ENCODE results near the gene GUCY1B1. TPM values are rescaled to one million over a fixed set of nuclear protein-coding genes. Genes with fewer than 3 reads are reported as not detected.

Gene GUCY1B1
- total RNA-seq, 1 experiment from 2014 or later: not detected

DNA sequence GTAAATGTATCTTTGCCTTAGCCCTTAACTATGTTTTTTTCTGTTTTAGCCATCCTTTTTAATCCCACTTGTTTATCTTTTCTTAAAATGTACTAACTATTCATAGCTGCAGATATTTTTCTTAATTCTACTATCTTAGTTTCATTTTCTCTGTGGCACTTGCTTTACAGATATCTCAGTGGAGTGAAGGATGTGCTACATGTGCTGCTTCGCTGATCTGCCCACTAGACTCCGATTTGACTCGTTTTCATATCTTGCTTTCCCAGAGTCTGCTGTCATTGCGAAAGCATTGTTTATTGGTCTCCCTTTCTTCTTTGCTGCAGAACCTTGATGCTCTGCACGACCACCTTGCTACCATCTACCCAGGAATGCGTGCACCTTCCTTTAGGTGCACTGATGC is 30.6 kb downstream of the GUCY1B1 start (continued):
- no peak for TF ChIP-seq RAD21 (IDR thresholded peaks at IDR 0.05; ENCODE audit: low read depth)
- TF ChIP-seq EZH2 (IDR thresholded peaks at IDR 0.05): no peak
- no peak for TF ChIP-seq YY1 (IDR thresholded peaks at IDR 0.05; ENCODE audit: extremely low read depth, insufficient replicate concordance, low read depth, low read length)

DNA sequence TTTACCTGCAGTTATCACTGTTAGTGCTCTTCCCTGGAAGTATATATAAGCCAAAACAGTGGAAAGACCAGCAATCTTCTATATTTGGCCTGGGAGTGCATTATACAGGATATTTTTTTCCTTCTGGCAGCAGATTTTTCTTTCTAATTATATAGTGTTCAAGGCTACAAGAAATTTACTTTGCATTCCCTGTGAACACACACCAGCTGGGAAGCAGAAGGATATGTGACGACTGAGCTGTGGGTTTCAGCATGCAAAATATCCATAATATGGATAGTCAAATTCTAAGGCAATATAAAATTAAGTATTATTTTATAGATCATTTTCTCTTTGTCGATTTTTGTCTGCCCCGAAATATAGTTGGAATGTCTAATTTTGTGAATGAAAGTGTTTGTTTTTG is 31.2 kb downstream of the GUCY1B1 start:
- Histone ChIP-seq H2AFZ (ENCODE audit: low read depth, low read length, poor library complexity, severe bottlenecking) (no peak overlapping the region), H3K4me3 (replicated peaks in 1 of 2; ENCODE audit: low read depth in 1 of 2, low read length in 2 of 2) (no peak overlapping the region), H3K4me2 (ENCODE audit: low read length) (no peak overlapping the region), H3K9ac (ENCODE audit: low read length) (no peak overlapping the region), H3K4me1 (ENCODE audit: control insufficient read depth in 1 of 2, insufficient read depth in 2 of 2, low read length in 2 of 2) (no peaks in the 10 kb centered on the region), H3K9me2 (ENCODE audit: insufficient read depth) (no peaks in the 10 kb centered on the region), H3K9me3 (ENCODE audit: control insufficient read depth in 1 of 2, insufficient read depth in 1 of 2, low read depth in 1 of 2, low read length in 2 of 2) (no peaks in the 10 kb centered on the region), H3K27me3 (ENCODE audit: insufficient read depth, low read length) (no peaks in the 10 kb centered on the region), H3K36me3 (ENCODE audit: control insufficient read depth in 1 of 2, insufficient read depth in 2 of 2, low read length in 2 of 2) (no peaks in the 10 kb centered on the region), H4K20me1 (ENCODE audit: insufficient read depth) (no peaks in the 10 kb centered on the region), H3K79me2 (ENCODE audit: insufficient read depth, low read length) (no peaks in the 10 kb centered on the region), H3K27ac (ENCODE audit: low read depth, low read length) (no peak overlapping the region)
- no peak for DNase-seq (ENCODE audit: low read depth, low spot score)
- RAD21 ChIA-PET (ENCODE audit: low non-redundant PET in 1 of 2, low total read pairs in 2 of 2, uncharacterized antibody in 2 of 2, unreplicated experiment in 2 of 2): no interaction called here
- TF ChIP-seq SIN3A (IDR thresholded peaks at IDR 0.05; ENCODE audit: low read depth): no peak
- TF ChIP-seq, protein P1, sequence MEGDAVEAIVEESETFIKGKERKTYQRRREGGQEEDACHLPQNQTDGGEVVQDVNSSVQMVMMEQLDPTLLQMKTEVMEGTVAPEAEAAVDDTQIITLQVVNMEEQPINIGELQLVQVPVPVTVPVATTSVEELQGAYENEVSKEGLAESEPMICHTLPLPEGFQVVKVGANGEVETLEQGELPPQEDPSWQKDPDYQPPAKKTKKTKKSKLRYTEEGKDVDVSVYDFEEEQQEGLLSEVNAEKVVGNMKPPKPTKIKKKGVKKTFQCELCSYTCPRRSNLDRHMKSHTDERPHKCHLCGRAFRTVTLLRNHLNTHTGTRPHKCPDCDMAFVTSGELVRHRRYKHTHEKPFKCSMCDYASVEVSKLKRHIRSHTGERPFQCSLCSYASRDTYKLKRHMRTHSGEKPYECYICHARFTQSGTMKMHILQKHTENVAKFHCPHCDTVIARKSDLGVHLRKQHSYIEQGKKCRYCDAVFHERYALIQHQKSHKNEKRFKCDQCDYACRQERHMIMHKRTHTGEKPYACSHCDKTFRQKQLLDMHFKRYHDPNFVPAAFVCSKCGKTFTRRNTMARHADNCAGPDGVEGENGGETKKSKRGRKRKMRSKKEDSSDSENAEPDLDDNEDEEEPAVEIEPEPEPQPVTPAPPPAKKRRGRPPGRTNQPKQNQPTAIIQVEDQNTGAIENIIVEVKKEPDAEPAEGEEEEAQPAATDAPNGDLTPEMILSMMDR (IDR thresholded peaks at IDR 0.05 in 2 of 3, conservative IDR thresholded peaks at IDR 0.05 in 1 of 3; ENCODE audit: borderline replicate concordance in 1 of 3, insufficient read depth in 1 of 3, low read depth in 2 of 3, low read length in 2 of 3): no peak
- no peak for TF ChIP-seq RAD21 (IDR thresholded peaks at IDR 0.05; ENCODE audit: low read depth)
- TF ChIP-seq, protein P2, sequence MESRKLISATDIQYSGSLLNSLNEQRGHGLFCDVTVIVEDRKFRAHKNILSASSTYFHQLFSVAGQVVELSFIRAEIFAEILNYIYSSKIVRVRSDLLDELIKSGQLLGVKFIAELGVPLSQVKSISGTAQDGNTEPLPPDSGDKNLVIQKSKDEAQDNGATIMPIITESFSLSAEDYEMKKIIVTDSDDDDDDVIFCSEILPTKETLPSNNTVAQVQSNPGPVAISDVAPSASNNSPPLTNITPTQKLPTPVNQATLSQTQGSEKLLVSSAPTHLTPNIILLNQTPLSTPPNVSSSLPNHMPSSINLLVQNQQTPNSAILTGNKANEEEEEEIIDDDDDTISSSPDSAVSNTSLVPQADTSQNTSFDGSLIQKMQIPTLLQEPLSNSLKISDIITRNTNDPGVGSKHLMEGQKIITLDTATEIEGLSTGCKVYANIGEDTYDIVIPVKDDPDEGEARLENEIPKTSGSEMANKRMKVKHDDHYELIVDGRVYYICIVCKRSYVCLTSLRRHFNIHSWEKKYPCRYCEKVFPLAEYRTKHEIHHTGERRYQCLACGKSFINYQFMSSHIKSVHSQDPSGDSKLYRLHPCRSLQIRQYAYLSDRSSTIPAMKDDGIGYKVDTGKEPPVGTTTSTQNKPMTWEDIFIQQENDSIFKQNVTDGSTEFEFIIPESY (IDR thresholded peaks at IDR 0.05; ENCODE audit: extremely low read depth, insufficient replicate concordance, low read length): no peak
- TF ChIP-seq EZH2 (IDR thresholded peaks at IDR 0.05): no peak
- no peak for TF ChIP-seq JUND (IDR thresholded peaks at IDR 0.05)
- no peak for TF ChIP-seq ZNF274 (IDR thresholded peaks at IDR 0.05; ENCODE audit: low read depth, low read length)
- no peak for TF ChIP-seq CBX3 (IDR thresholded peaks at IDR 0.05; ENCODE audit: low read depth)
- TF ChIP-seq, protein P3, sequence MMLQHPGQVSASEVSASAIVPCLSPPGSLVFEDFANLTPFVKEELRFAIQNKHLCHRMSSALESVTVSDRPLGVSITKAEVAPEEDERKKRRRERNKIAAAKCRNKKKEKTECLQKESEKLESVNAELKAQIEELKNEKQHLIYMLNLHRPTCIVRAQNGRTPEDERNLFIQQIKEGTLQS (IDR thresholded peaks at IDR 0.05): no peak
- no peak for TF ChIP-seq FOSL1 (IDR thresholded peaks at IDR 0.05; ENCODE audit: low read depth)
- CTCF ChIA-PET: no interaction called here
- no peak for ATAC-seq
- intact Hi-C loops (cut with micrococcal nuclease): loop anchor here (5.0 kb wide), 1 partner anchor 983 kb away; no protein-coding TSS in a partner anchor
- BruUV-seq (replicated peaks): no TSS peak
- POLR2A ChIA-PET: no interaction called here

Data from HCT116 (cell line).